Neural crest cell (in vitro differentiated cells): Measurements from ENCODE around the gene C1QTNF8. TPM values are rescaled to one million over a fixed set of nuclear protein-coding genes. Genes with fewer than 3 reads are reported as not detected.

ENCODE experiments used
- DNase-seq: peaks from one replicate; pipeline ENCODE4 v3.0.0; 2021; ENCODE audit warnings: low read depth, mixed read lengths, low spot score
- H3K27ac Mint-ChIP-seq: one replicate; pipeline ENCODE4 v1.8.0; 2021; ENCODE audit warnings: mild to moderate bottlenecking, mixed read lengths; ENCODE audit not compliant: unreplicated experiment
- H3K27me3 Mint-ChIP-seq: 2 replicates; pipeline ENCODE4 v1.8.0; 2021; ENCODE audit warnings: low read depth, mild to moderate bottlenecking, mixed read lengths
- H3K36me3 Mint-ChIP-seq: 2 replicates; pipeline ENCODE4 v1.8.0; 2021; ENCODE audit warnings: low read depth, mild to moderate bottlenecking, mixed read lengths
- H3K4me1 Mint-ChIP-seq: 2 replicates; pipeline ENCODE4 v1.8.0; 2021; ENCODE audit warnings: mixed read lengths
- H3K4me3 Mint-ChIP-seq: one replicate; pipeline ENCODE4 v1.8.0; 2021; ENCODE audit warnings: mild to moderate bottlenecking, mixed read lengths
- H3K9me3 Mint-ChIP-seq: 2 replicates; pipeline ENCODE4 v1.8.0; 2021; ENCODE audit warnings: mixed read lengths
- total RNA-seq: library from RNA; stranded (reverse); gene quantifications from 2 replicates; pipeline ENCODE4 v1.2.1, GENCODE V29; 2021
- TF ChIP-seq, protein P1 (sequence below): fragments of 200-600 bp; sonication (generic); conservative IDR thresholded peaks from 2 replicates; pipeline ENCODE4 v1.5.0; 2021; ENCODE audit warnings: antibody characterized with exemption, mild to moderate bottlenecking

C1QTNF8 gene
- total RNA-seq, 1 donor from 2014 or later, result 0.19 TPM

DNA sequence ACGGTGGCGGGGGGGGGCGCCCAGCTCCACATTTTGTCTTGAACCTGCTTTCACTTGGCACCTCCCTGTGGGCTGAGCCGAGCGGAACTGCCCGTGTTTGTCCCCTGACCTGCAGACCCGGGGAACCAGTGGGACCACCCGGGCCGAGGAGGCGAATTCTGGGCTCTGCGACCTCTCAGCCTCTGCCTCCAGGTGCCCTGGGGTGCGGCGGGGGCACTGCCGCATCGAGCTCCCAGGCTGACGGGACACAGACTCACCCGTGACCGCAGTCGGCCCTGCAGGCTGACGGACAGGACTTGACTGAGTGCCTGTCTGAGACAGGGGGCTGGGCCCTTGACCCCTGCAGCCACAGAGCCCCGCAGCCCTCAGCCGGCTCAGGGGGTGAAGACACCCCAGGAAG, 11.1 kb upstream of the C1QTNF8 start:
- Mint-ChIP-seq H3K9me3 (no peaks in the 10 kb centered on the region), H3K4me1 (no peaks in the 10 kb centered on the region), H3K27me3 (peaks cover 15% of the 10 kb centered on the region), H3K27ac (no peak overlapping the region), H3K36me3 (no peaks in the 10 kb centered on the region), H3K4me3 (no peak overlapping the region)
- TF ChIP-seq, protein P1, sequence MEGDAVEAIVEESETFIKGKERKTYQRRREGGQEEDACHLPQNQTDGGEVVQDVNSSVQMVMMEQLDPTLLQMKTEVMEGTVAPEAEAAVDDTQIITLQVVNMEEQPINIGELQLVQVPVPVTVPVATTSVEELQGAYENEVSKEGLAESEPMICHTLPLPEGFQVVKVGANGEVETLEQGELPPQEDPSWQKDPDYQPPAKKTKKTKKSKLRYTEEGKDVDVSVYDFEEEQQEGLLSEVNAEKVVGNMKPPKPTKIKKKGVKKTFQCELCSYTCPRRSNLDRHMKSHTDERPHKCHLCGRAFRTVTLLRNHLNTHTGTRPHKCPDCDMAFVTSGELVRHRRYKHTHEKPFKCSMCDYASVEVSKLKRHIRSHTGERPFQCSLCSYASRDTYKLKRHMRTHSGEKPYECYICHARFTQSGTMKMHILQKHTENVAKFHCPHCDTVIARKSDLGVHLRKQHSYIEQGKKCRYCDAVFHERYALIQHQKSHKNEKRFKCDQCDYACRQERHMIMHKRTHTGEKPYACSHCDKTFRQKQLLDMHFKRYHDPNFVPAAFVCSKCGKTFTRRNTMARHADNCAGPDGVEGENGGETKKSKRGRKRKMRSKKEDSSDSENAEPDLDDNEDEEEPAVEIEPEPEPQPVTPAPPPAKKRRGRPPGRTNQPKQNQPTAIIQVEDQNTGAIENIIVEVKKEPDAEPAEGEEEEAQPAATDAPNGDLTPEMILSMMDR, result no peak
- no peak for DNase-seq

- H3K27me3 Mint-ChIP-seq, result peaks cover 15% of the 10 kb centered on the region
- TF ChIP-seq, protein P1, result no peak
- H3K36me3 Mint-ChIP-seq, result no peaks in the 10 kb centered on the region
- no peak overlapping the region for H3K4me3 Mint-ChIP-seq
- DNase-seq, result no peak
- H3K27ac Mint-ChIP-seq, result no peak overlapping the region
- no peaks in the 10 kb centered on the region for H3K9me3 Mint-ChIP-seq
- H3K4me1 Mint-ChIP-seq, result no peaks in the 10 kb centered on the region
Measured at GRCh38 chr16:1106659-1107058, 10.6 kb upstream of the C1QTNF8 start.

DNA sequence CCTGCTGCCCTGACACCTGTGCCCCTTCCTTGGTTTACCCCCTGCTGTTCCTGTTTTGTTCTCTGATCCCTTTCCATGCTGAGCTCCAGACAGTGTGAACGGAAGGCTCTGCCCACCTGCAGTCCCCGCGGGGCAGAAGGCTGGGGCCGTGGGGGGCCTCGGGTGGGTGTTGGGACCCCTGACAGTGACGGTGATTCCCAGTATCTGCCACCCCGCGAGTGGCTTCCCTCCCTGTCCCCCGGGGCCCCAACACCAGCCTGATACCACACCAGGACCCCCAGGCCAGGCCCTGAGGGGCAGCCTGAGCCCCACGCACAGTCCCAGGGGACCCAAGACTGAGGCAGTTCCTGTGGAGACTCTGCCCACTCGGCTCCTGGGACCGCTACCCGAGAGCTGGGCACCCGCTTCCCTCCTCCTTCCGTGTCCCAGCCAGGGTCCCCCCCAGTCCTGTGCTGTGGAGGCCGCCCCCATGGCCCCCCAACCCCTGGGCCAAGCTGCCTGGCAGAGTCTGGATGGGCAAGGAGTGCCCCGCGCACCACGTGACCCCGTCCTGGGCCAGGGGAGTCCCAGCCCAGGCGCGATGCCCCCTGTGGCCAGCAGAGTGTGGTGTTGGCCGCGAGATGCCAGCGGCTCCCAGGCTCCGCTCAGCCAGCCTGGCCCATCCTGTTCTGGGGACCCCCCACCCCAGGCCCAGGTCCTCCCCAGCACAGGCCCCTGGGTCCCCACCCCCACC, 10.0 kb upstream of the C1QTNF8 start:
- DNase-seq, result peak; percentile 76
- Mint-ChIP-seq H3K4me3 (no peak overlapping the region), H3K9me3 (no peaks in the 10 kb centered on the region), H3K4me1 (no peaks in the 10 kb centered on the region), H3K27me3 (peaks cover 15% of the 10 kb centered on the region), H3K27ac (no peak overlapping the region), H3K36me3 (no peaks in the 10 kb centered on the region)
- TF ChIP-seq, protein P1, result peak; percentile 91

DNA sequence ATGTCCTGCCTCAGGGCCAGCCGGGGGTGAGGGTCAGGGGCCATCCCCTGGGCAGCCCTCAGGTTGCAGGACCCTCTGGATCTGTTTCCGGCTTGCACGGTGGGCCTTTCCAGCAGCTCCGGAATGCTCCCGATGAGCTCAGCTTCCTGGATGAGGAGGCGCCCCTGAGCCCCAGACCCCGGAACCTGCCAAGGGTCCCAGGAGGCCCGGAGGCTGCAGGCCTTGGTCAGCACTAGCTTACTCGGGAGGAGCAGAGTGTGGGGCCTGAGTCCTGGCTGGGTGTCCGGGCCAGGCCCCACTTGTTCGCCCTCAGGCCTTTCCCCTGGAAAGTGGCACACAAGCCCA, 7.6 kb upstream of the C1QTNF8 start:
- H3K4me1 Mint-ChIP-seq, result no peaks in the 10 kb centered on the region
- H3K4me3 Mint-ChIP-seq, result no peak overlapping the region
- no peaks in the 10 kb centered on the region for H3K36me3 Mint-ChIP-seq
- H3K27me3 Mint-ChIP-seq, result peaks cover 2% of the 10 kb centered on the region
- H3K27ac Mint-ChIP-seq, result no peak overlapping the region
- TF ChIP-seq, protein P1, result no peak
- no peak for DNase-seq
- H3K9me3 Mint-ChIP-seq, result no peaks in the 10 kb centered on the region

DNA sequence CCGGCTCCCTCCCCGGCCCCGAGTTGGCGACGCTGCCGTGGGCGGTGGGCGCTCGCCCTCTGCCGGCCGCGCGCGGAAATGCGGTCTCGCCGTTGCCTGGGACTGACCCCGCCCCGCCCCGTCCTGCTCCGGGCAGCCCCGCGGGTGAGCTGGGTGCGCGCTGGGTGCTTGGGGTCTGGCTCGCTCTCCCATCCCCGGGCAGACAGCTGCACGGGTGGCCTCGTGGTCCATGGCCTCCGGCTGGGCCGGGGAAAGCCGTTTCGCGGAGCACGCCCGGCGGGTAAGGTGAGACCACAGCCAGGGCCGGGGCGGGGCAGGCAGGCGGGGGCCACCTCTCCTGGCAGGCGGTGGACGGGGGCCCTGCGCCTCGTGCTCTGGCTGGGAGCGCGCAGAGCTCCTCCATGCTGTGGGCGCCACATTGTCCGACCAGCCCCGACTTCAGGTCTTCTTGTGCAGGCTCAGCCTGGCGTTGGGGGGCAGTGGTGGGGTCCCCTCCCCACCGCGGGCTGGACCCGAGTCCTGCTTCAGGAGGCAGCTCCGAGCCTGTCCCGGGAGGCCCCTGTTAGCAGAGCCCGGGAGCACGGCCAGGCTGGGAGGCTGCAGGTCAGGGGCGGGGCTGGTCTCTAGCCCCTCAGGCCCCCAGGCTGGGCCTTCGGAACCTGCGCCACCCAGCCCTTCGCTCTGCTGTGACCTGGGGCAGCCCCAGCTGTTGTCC, 7.0 kb upstream of the C1QTNF8 start:
- peak; percentile 76 for DNase-seq
- H3K27me3 Mint-ChIP-seq, result peaks cover 2% of the 10 kb centered on the region
- no peaks in the 10 kb centered on the region for H3K4me1 Mint-ChIP-seq
- no peak overlapping the region for H3K27ac Mint-ChIP-seq
- TF ChIP-seq, protein P1, result peak; percentile 73
- no peak overlapping the region for H3K4me3 Mint-ChIP-seq
- H3K36me3 Mint-ChIP-seq, result no peaks in the 10 kb centered on the region
- no peaks in the 10 kb centered on the region for H3K9me3 Mint-ChIP-seq
